Liver (tissue), 9 donors: Measurements from ENCODE around the gene KCNS1. TPM values are rescaled to one million over a fixed set of nuclear protein-coding genes. Genes with fewer than 3 reads are reported as not detected.

ENCODE experiments used
- DNase-seq: peaks from one replicate; pipeline ENCODE4 v3.0.0-alpha.2; 2017; ENCODE audit warnings: low spot score
- H3K27ac ChIP-seq, 2 donors: one replicate each; pipeline ENCODE4 v1.7.0; 2013; ENCODE audit warnings: inconsistent platforms in 2 of 2, low read length in 2 of 2, control low read depth in 1 of 2, low read depth in 1 of 2, mild to moderate bottlenecking in 1 of 2
- H3K27me3 ChIP-seq, 4 donors: one replicate each; pipeline versions ENCODE4 v1.6.1 to v1.7.0; 2013; ENCODE audit warnings: low read length in 3 of 4, inconsistent platforms in 1 of 4, mild to moderate bottlenecking in 1 of 4, moderate library complexity in 1 of 4; ENCODE audit not compliant: control insufficient read depth in 4 of 4, insufficient read depth in 4 of 4
- H3K36me3 ChIP-seq, 4 donors: one replicate each; pipeline versions ENCODE4 v1.6.1 to v1.7.0; 2013; ENCODE audit warnings: low read length in 3 of 4, mild to moderate bottlenecking in 3 of 4, low read depth in 1 of 4, moderate library complexity in 1 of 4; ENCODE audit not compliant: control insufficient read depth in 4 of 4, insufficient read depth in 3 of 4
- H3K4me1 ChIP-seq, 4 donors: one replicate each; pipeline versions ENCODE4 v1.6.1 to v1.7.0; 2013; ENCODE audit warnings: low read length in 3 of 4, mild to moderate bottlenecking in 3 of 4, moderate library complexity in 1 of 4; ENCODE audit not compliant: control insufficient read depth in 4 of 4, insufficient read depth in 4 of 4
- H3K4me3 ChIP-seq, 3 donors: one replicate each; pipeline versions ENCODE4 v1.6.1 to v1.7.0; 2013; ENCODE audit warnings: low read length in 3 of 3, control low read depth in 1 of 3, low read depth in 1 of 3, mild to moderate bottlenecking in 1 of 3
- H3K9ac ChIP-seq, 2 donors: one replicate each; pipeline ENCODE4 v1.7.0; 2013; ENCODE audit warnings: low read length in 2 of 2, mild to moderate bottlenecking in 2 of 2, moderate library complexity in 2 of 2, control low read depth in 1 of 2, low read depth in 1 of 2
- H3K9me3 ChIP-seq, 4 donors: one replicate each; pipeline versions ENCODE4 v1.6.1 to v1.7.0; 2013; ENCODE audit warnings: low read length in 3 of 4; ENCODE audit not compliant: control insufficient read depth in 4 of 4
- EGR1 ChIP-seq, 2 donors: IDR thresholded peaks; 2 replicates each; pipeline ENCODE4 v1.6.1; 2016 to 2018; ENCODE audit warnings: antibody characterized with exemption in 2 of 2, low read depth in 2 of 2
- FOXA1 ChIP-seq: IDR thresholded peaks from 2 replicates; pipeline ENCODE4 v1.6.1; 2016; ENCODE audit warnings: antibody characterized with exemption
- FOXA2 ChIP-seq: IDR thresholded peaks from 2 replicates; pipeline ENCODE4 v1.6.1; 2016; ENCODE audit warnings: antibody characterized with exemption
- GABPA ChIP-seq, 2 donors: IDR thresholded peaks in 1 of 2; conservative IDR thresholded peaks in 1 of 2; 2 replicates each; pipeline ENCODE4 v1.6.1; 2016; ENCODE audit warnings: antibody characterized with exemption in 2 of 2, mild to moderate bottlenecking in 1 of 2, moderate library complexity in 1 of 2
- HNF4A ChIP-seq, 2 donors: conservative IDR thresholded peaks; 2 replicates each; pipeline ENCODE4 v1.6.1; 2016; ENCODE audit warnings: antibody characterized with exemption in 2 of 2, mild to moderate bottlenecking in 2 of 2
- HNF4G ChIP-seq: IDR thresholded peaks from 2 replicates; pipeline ENCODE4 v1.6.1; 2016; ENCODE audit warnings: antibody characterized with exemption
- JUND ChIP-seq, 2 donors: IDR thresholded peaks; 2 replicates each; pipeline ENCODE4 v1.6.1; 2016; ENCODE audit warnings: antibody characterized with exemption in 2 of 2
- NR2F2 ChIP-seq: IDR thresholded peaks from 2 replicates; pipeline ENCODE4 v1.6.1; 2016; ENCODE audit warnings: antibody characterized with exemption
- RAD21 ChIP-seq, 2 donors: IDR thresholded peaks; 2 replicates each; pipeline ENCODE4 v1.6.1; 2016; ENCODE audit warnings: antibody characterized with exemption in 2 of 2, mild to moderate bottlenecking in 2 of 2
- RXRA ChIP-seq, 2 donors: IDR thresholded peaks; 2 replicates each; pipeline ENCODE4 v1.6.1; 2017 to 2018; ENCODE audit warnings: antibody characterized with exemption in 2 of 2, mild to moderate bottlenecking in 1 of 2
- YY1 ChIP-seq: IDR thresholded peaks from 2 replicates; pipeline ENCODE4 v1.6.1; 2016; ENCODE audit warnings: antibody characterized with exemption, mild to moderate bottlenecking
- WGBS: extraction: QIAGEN DNeasy Blood & Tissue Kit; methylation state at CpG from one replicate; pipeline ENCODE4 v1.1.7; 2013; 5-methylcytosine and 5-hydroxymethylcytosine counted together
- polyA plus RNA-seq, 2 donors: library from polyadenylated mRNA; stranded (reverse) in 1 of 2; unstranded in 1 of 2; fragments of 200-250 nt in 1 of 2; fragments of >200 nt in 1 of 2; fragmentation: Nextera tagmentation in 1 of 2; extraction: Ambion mirVana in 1 of 2; gene quantifications; one replicate each; pipeline versions ENCODE4 v1.2.1 to v1.2.3, GENCODE V29; 2013 to 2015
- total RNA-seq, 2 donors: library from RNA; depleted of rRNA; stranded (reverse); fragments of >200 nt; gene quantifications; one replicate each; pipeline ENCODE4 v1.2.3, GENCODE V29; 2014
- TF ChIP-seq, protein P1 (sequence below): IDR thresholded peaks from 2 replicates; pipeline ENCODE4 v1.6.1; 2016; ENCODE audit warnings: antibody characterized with exemption, mild to moderate bottlenecking
- TF ChIP-seq, protein P2 (sequence below): IDR thresholded peaks from 2 replicates; pipeline ENCODE4 v1.6.1; 2016; ENCODE audit warnings: antibody characterized with exemption
- TF ChIP-seq, protein P3 (sequence below): IDR thresholded peaks from 2 replicates; pipeline ENCODE4 v1.6.1; 2016; ENCODE audit warnings: antibody characterized with exemption
- TF ChIP-seq, protein P4 (sequence below): fragments of 150-350 bp; IDR thresholded peaks from 2 replicates; pipeline ENCODE4 v1.5.1; 2017; ENCODE audit warnings: improper control_type of control experiment, low read depth, low read length; ENCODE audit not compliant: missing input control
- TF ChIP-seq, protein P5 (sequence below): IDR thresholded peaks from 2 replicates; pipeline ENCODE4 v1.6.1; 2016; ENCODE audit warnings: antibody characterized with exemption
- donor health status: healthy.
- donor health status: healthy.
- donor health status: healthy.
- donor health status: healthy.
- donor health status: healthy.

The KCNS1 gene
- total and polyA plus RNA-seq, 4 donors = 0.02 to 0.09 TPM; not detected in 2

DNA sequence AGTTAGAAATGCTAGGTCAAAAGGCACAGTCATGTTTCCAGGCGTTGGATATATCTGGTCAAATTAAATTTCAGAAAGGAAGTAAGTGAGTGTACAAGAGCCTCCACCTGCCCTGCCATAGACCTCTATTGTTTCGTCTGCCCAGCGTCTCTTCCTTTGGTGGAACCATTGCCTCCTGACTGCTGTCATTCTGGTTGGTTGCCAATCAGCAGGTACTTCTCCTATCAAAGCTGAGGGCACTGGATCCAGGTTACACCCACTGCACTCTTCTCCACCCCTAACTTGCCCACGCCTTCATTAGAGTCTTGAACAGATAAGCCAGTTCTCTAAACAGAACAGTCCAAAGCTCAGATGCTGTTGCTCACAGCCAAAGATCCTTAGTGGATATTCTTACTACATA, 16.7 kb upstream of the KCNS1 start:
- 61% methylated on average over 4 of the region's 4 CpGs for WGBS
- Histone ChIP-seq H3K36me3 (no peaks in the 10 kb centered on the region), H3K27me3 (peaks cover 0 to 4% (median 0%) of the 10 kb centered on the region in 4 donors)

DNA sequence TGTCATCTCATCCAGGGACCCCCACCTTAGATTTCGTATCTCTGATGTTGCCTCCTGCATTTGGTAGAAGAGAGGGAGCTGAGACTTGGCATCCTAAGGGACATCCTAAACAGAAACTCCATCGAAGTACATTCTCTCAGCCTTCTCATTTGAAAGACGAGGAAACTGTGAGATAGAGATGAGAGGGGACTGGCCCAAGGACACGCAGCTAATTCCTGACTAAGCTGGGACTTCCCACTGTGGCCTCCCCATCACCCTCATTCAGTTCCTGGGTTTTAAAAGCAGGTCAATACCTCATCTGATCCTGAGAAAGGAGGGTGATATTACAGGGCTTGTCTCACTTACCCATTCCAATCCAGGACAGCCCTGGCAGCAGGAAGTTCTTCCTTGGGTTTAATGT, 14.9 kb upstream of the KCNS1 start:
- Histone ChIP-seq H3K36me3 (no peaks in the 10 kb centered on the region), H3K27ac (no peak overlapping the region), H3K4me1 (no peaks in the 10 kb centered on the region), H3K9me3 (no peaks in the 10 kb centered on the region), H3K27me3 (peaks cover 0 to 6% (median 0%) of the 10 kb centered on the region in 4 donors), H3K9ac (no peak overlapping the region), H3K4me3 (no peak overlapping the region)
- 77% methylated on average over 4 of the region's 4 CpGs for WGBS
- no peak for DNase-seq
- no peak for TF ChIP-seq HNF4A (conservative IDR thresholded peaks at IDR 0.05)
- TF ChIP-seq EGR1 (IDR thresholded peaks at IDR 0.05; ENCODE audit: low read depth in 2 of 2) = no peak
- TF ChIP-seq HNF4G = no peak
- TF ChIP-seq, protein P1, sequence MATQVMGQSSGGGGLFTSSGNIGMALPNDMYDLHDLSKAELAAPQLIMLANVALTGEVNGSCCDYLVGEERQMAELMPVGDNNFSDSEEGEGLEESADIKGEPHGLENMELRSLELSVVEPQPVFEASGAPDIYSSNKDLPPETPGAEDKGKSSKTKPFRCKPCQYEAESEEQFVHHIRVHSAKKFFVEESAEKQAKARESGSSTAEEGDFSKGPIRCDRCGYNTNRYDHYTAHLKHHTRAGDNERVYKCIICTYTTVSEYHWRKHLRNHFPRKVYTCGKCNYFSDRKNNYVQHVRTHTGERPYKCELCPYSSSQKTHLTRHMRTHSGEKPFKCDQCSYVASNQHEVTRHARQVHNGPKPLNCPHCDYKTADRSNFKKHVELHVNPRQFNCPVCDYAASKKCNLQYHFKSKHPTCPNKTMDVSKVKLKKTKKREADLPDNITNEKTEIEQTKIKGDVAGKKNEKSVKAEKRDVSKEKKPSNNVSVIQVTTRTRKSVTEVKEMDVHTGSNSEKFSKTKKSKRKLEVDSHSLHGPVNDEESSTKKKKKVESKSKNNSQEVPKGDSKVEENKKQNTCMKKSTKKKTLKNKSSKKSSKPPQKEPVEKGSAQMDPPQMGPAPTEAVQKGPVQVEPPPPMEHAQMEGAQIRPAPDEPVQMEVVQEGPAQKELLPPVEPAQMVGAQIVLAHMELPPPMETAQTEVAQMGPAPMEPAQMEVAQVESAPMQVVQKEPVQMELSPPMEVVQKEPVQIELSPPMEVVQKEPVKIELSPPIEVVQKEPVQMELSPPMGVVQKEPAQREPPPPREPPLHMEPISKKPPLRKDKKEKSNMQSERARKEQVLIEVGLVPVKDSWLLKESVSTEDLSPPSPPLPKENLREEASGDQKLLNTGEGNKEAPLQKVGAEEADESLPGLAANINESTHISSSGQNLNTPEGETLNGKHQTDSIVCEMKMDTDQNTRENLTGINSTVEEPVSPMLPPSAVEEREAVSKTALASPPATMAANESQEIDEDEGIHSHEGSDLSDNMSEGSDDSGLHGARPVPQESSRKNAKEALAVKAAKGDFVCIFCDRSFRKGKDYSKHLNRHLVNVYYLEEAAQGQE = no peak
- TF ChIP-seq, protein P2, sequence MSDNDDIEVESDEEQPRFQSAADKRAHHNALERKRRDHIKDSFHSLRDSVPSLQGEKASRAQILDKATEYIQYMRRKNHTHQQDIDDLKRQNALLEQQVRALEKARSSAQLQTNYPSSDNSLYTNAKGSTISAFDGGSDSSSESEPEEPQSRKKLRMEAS = no peak
- no peak for TF ChIP-seq FOXA2
- TF ChIP-seq GABPA (IDR thresholded peaks at IDR 0.05 in 1 of 2, conservative IDR thresholded peaks at IDR 0.05 in 1 of 2) = no peak
- TF ChIP-seq RAD21 (IDR thresholded peaks at IDR 0.05) = no peak
- TF ChIP-seq NR2F2 = no peak

More for the DNA sequence above, 16.7 kb upstream of the KCNS1 start:
- no peak for DNase-seq
- TF ChIP-seq NR2F2 (no peak), RAD21 (IDR thresholded peaks at IDR 0.05) (no peak), EGR1 (IDR thresholded peaks at IDR 0.05; ENCODE audit: low read depth in 2 of 2) (no peak), FOXA1 (no peak), HNF4A (conservative IDR thresholded peaks at IDR 0.05) (no peak), FOXA2 (no peak), YY1 (no peak), JUND (IDR thresholded peaks at IDR 0.05) (no peak), RXRA (IDR thresholded peaks at IDR 0.05) (no peak), HNF4G (no peak), GABPA (IDR thresholded peaks at IDR 0.05 in 1 of 2, conservative IDR thresholded peaks at IDR 0.05 in 1 of 2) (no peak)
- TF ChIP-seq, protein P3, sequence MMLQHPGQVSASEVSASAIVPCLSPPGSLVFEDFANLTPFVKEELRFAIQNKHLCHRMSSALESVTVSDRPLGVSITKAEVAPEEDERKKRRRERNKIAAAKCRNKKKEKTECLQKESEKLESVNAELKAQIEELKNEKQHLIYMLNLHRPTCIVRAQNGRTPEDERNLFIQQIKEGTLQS = no peak
- TF ChIP-seq, protein P1 = no peak
- TF ChIP-seq, protein P4, sequence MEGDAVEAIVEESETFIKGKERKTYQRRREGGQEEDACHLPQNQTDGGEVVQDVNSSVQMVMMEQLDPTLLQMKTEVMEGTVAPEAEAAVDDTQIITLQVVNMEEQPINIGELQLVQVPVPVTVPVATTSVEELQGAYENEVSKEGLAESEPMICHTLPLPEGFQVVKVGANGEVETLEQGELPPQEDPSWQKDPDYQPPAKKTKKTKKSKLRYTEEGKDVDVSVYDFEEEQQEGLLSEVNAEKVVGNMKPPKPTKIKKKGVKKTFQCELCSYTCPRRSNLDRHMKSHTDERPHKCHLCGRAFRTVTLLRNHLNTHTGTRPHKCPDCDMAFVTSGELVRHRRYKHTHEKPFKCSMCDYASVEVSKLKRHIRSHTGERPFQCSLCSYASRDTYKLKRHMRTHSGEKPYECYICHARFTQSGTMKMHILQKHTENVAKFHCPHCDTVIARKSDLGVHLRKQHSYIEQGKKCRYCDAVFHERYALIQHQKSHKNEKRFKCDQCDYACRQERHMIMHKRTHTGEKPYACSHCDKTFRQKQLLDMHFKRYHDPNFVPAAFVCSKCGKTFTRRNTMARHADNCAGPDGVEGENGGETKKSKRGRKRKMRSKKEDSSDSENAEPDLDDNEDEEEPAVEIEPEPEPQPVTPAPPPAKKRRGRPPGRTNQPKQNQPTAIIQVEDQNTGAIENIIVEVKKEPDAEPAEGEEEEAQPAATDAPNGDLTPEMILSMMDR = no peak
- TF ChIP-seq, protein P2 = no peak
- TF ChIP-seq, protein P5, sequence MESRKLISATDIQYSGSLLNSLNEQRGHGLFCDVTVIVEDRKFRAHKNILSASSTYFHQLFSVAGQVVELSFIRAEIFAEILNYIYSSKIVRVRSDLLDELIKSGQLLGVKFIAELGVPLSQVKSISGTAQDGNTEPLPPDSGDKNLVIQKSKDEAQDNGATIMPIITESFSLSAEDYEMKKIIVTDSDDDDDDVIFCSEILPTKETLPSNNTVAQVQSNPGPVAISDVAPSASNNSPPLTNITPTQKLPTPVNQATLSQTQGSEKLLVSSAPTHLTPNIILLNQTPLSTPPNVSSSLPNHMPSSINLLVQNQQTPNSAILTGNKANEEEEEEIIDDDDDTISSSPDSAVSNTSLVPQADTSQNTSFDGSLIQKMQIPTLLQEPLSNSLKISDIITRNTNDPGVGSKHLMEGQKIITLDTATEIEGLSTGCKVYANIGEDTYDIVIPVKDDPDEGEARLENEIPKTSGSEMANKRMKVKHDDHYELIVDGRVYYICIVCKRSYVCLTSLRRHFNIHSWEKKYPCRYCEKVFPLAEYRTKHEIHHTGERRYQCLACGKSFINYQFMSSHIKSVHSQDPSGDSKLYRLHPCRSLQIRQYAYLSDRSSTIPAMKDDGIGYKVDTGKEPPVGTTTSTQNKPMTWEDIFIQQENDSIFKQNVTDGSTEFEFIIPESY = no peak
- H3K4me1 ChIP-seq = no peaks in the 10 kb centered on the region
- no peak overlapping the region for H3K4me3 ChIP-seq
- H3K9ac ChIP-seq = no peak overlapping the region
- no peaks in the 10 kb centered on the region for H3K9me3 ChIP-seq
- H3K27ac ChIP-seq = no peak overlapping the region
